Activated CD4-positive, alpha-beta T cell treated with anti-CD3 and anti-CD28 coated beads, Interleukin-2, amount 50 U/mL, for 1 hour (primary cell): ENCODE data around the gene SCGB1D4.
A peak's percentile ranks its signal among the peaks of the same experiment; 100 is the strongest.
"Not testable (repeated sequence)": the region's sequence is repeated elsewhere in the genome, so short reads cannot be mapped to it uniquely, and the experiment has no call there.

Source experiments
- DNase-seq: peaks from one replicate; pipeline ENCODE4 v3.0.0-alpha.2; 2020

Gene SCGB1D4, protein sequence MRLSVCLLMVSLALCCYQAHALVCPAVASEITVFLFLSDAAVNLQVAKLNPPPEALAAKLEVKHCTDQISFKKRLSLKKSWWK

GRCh38 chr11:62298975-62299374, at the start of gene SCGB1D4:
Gene SCGB1D4, minus strand, starts transcription at chr11:62299075. Its CDS starts 65 bp downstream, at chr11:62299010.
- DNase-seq = no peak

- no peak for DNase-seq
These were observed 47.0 kb upstream of the SCGB1D4 start for GRCh38 chr11:62345861-62346260.

DNA sequence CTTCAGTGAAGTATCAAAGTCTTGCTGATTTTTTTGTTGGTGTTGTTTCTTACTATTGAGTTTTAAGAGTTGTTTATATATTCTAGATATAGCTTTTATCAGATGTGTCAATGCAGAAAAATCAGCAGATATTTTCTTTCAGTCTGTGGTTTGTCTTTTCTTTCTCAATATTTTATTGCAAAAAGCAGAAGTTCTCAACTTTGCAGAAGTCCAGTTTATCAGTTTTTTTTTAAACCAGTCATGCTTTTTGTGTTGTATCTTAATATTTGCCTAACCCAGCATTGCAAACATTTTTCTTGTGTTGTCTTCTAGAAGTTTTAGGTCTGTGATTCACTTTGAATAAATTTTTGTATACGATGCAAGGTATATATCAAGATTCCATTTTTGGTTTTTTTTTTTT, 45.3 kb upstream of the SCGB1D4 start:
- no peak for DNase-seq

- DNase-seq = not testable (repeated sequence)
These were observed 44.8 kb upstream of the SCGB1D4 start for GRCh38 chr11:62343646-62344190.

GRCh38 chr11:62341588-62341987, 42.7 kb upstream of the SCGB1D4 start:
- DNase-seq = no peak

- peak; percentile 50 for DNase-seq
These were observed 41.5 kb upstream of the SCGB1D4 start for GRCh38 chr11:62340269-62340901.

- no peak for DNase-seq
These were observed 39.3 kb upstream of the SCGB1D4 start for GRCh38 chr11:62338218-62338617.

GRCh38 chr11:62337303-62338181, 38.7 kb upstream of the SCGB1D4 start, which contains the start of gene ASRGL1:
Gene ASRGL1, plus strand, starts transcription at chr11:62337448. Its CDS starts 530 bp downstream, at chr11:62337978.
- DNase-seq = peak; percentile 76

- not testable (repeated sequence) for DNase-seq
These were observed 38.1 kb upstream of the SCGB1D4 start for GRCh38 chr11:62336949-62337302.

DNA sequence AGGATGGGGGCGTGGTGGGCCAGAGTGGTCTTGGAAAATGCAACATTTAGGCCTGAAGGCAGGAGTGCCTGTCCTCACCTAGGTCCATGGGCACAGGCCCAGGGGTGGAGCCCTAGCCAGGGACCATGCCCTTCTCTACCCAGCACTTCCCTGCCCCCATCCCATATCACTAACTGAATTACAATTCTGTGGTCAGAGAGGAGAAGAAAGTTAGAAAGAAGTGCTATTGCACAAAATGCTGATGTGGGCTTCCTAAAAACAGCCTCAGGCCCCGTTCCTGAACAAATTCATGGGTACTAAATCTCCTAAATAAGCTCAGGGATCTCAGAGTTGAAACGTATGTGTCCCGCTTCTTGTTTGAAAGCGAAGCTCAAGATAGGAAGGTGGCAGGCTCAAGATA, 34.9 kb upstream of the SCGB1D4 start:
- no peak for DNase-seq

DNA sequence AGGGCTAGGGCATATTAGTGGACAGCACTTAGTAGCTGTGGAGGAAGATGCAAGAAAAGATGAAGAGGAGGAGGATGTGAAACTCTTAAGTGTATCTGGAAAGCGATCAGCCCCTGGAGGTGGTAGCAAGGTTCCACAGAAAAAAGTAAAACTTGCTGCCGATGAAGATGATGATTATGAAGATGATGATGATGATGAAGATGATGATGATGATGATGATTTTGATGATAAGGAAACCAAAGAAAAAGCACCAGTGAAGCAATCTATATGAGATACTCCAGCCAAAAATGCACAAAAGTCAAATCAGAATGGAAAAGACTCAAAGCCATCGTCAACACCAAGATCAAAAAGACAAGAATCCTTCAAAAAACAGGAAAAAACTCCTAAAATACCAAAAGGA, 32.4 kb upstream of the SCGB1D4 start:
- DNase-seq = not testable (repeated sequence)

DNA sequence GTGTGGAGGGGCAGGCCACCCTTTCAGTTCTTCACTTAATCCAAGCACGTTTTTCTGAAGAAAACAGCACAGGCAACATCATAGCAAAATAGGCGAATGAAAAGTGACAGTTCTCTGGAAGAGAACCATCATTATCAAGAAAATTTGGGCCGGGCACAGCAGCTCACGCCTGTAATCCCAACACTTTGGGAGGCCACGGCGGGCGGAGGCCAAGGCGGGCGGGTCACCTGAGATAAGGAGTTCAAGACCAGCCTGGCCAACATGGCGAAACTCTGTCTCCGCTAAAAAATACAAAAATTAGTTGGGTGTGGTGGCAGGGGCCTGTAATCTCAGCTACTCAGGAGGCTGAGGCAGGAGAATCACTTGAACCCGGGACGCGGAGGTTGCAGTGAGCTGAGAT, 28.7 kb upstream of the SCGB1D4 start:
- DNase-seq = not testable (repeated sequence)

- DNase-seq = not testable (repeated sequence)
These were observed 27.8 kb upstream of the SCGB1D4 start for GRCh38 chr11:62326719-62327118.

DNA sequence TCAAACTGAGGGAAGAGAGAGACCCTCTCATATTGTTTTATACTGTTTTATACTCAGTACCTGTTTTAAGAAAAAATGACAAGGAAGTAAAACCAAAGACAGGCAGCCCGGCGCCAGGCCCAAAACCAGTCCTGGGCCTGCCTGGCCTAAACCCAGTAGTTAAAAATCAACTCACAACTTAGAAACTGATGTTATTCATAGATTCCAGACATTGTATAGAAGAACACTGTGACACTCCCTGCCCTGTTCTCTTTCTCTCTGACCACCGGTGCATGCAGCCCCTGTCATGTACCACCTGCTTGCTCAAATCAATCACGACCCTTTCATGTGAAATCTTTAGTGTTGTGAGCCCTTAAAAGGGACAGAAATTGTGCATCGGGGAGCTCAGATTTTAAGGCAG, 26.9 kb upstream of the SCGB1D4 start:
- DNase-seq = not testable (repeated sequence)

DNA sequence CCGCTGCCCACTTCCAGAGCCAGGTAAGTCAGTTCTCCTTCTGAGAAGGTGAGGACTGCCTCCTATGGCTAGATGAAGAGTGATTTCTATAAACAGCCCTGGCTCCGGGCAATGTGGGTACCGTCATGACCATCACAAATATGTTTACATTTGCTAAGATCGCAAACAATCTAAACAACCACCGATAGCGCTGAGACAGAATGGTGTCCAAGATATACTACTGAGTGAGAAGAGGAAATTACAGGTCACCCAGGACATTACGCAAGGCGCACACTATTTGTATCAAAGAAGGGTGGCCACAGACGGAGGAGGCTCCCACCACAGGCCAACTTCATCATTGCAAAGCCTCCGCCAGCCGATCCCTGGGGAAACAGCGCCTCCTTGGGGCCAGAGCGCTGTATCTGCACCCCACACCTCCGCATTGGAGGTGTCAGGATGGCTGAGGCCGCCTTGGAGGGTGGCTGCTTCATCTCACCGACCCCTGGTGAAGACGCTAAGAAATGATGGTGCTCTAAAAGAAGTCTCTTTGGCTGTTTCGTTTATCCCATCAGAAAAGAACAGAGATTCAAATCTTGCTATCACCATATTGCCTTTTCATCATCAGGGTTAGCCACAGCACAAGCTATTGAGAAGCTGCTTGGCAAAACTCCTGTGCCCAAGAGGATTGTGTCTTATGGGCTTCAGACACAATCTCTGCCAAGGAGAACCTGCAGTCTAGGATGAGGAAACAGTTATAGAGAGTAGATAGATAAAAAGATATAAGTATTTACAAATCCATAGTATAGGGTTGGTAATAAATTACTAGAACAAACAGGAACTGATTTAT, 26.1 kb upstream of the SCGB1D4 start:
- peak; percentile 35 for DNase-seq

- DNase-seq = no peak
These were observed 23.6 kb upstream of the SCGB1D4 start for GRCh38 chr11:62322524-62322923.

- no peak for DNase-seq
These were observed 16.6 kb upstream of the SCGB1D4 start for GRCh38 chr11:62315431-62315830.

DNA sequence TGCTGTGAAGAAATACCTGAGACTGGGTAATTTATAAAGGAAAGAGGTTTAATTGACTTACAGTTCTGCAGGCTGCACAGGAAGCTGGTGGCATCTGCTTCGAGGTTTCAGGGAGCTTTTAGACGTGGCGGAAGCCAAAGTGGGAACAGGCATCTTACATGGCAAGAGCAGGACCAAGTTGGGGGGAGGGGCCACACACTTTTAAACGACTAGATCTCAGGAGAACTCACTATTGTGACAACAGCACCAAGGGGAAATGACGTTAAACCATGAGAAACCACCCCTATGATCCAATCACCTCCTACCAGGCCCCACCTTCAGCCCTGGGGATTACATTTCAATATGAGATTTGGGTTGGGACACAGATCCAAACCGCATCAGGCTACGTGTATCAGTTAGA, 11.1 kb upstream of the SCGB1D4 start:
- DNase-seq = no peak

DNA sequence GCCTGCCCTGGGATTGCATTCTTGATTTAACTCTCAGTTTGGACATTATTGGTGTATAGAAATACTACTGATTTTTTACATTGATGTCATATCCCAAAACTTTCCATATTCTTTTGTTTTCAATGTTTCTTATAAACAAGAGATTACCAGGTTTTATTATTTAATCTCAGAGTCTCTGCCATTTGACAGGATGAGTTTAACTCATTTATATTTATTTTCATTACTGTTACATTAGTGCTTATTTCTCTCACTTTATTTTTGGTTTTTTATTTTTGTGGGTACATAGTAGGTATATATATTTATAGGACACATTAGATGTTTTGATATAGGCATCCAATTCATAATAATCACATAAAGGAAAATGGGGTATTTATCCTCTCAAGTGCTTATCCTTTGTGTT, 9.1 kb upstream of the SCGB1D4 start:
- no peak for DNase-seq

DNA sequence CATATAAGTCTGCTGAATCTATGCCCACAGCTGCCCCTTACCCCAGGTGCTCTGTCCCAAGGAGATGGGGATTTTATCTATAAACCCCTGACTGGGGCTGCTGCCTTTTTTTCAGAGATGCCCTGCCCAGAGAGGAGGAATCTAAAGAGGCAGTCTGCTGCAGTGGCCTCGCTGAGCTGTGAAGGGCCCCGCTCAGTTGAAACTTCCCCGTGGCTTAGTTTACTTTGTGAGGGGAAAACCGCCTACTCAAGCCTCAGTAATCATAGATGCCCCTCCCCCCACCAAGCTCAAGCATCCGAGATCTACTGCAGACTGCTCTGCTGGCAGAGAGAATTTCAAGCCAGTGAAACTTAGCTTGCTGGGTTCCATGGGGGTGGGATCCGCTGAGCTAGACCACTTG, 7.4 kb upstream of the SCGB1D4 start:
- no peak for DNase-seq

GRCh38 chr11:62295504-62295903, 3.4 kb downstream of the SCGB1D4 start:
- DNase-seq = no peak

- DNase-seq = no peak
These were observed 18.4 kb downstream of the SCGB1D4 start for GRCh38 chr11:62280452-62280851.

- no peak for DNase-seq
These were observed 25.0 kb downstream of the SCGB1D4 start for GRCh38 chr11:62273789-62274275.
